ACHN (cell line): ENCODE data around the gene NEMP1.
A peak's percentile ranks its signal among the peaks of the same experiment; 100 is the strongest.
"Not testable (repeated sequence)": the region's sequence is repeated elsewhere in the genome, so short reads cannot be mapped to it uniquely, and the experiment has no call there.

Source experiments
- DNase-seq: peaks from one replicate; pipeline ENCODE4 v3.0.0-alpha.2; 2015
- in situ Hi-C: cut with HindIII; loops from 2 replicates; pipeline ENCODE4 v1.10.0; 2017; ENCODE audit warnings: low sequenced_read_pairs, low pct_ligation_motif_present, low pct_unique_long_range_greater_than_20kb

Gene NEMP1

DNA sequence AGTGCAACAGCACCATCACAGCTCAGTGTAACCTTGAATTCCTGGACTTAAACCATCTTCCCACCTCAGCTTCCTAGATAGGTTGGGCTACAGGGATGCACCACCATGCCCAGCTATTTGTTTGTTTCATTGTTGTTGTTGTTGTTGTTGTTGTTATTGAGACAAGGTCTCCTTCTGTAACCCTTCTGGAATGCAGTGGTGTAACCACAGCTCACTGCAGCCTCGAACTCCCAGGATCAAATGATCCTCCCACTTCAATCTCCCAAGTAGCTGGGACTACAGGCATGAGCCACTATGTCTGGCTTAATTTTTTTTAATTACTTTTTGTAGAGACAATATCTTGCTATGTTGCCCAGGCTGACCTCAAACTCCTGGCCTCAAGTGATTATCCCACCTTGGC, 1.2 kb upstream of the NEMP1 start:
- no peak for DNase-seq
- in situ Hi-C loops = no loop called here

DNA sequence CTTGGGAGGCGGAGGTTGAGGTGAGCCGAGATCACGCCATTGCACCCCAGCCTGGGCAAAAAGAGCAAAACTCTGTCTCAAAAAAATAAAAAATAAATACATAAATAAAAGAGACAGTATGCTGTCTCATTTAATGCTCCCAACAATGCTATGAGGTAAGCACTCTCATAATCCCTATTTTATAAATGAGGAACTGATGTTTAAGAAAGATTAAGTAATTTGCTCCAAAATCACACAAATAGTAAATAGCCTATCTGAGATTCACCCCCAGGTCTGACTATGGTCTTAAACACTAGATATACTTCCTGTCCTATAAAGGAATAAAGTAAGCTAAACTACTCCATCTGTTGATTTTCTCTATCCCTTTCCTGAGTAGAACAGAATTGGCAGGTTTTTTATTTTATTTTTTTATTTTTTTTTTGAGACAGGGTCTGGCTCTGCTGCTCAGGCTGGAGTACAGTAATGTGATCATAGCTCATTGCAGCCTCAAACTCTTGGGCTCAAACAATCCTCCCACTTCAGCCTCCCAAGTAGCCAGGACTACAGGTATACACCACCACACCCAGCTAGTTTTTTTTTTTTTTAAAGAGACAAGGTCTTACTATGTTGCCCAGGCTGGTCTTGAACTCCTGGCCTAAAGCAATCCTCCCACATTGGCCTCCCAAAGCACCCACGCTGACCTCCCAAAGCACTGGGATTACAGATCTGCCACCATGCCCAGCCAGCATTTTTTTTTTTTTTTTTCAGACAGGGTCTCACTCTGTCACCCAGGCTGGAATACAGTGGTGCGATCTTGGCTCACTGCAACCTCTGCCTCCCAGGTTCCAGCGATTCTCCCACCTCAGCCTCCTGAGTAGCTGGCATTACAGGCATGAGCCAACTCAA, 4.8 kb downstream of the NEMP1 start:
- DNase-seq, in situ Hi-C loops: not testable (repeated sequence)

DNA sequence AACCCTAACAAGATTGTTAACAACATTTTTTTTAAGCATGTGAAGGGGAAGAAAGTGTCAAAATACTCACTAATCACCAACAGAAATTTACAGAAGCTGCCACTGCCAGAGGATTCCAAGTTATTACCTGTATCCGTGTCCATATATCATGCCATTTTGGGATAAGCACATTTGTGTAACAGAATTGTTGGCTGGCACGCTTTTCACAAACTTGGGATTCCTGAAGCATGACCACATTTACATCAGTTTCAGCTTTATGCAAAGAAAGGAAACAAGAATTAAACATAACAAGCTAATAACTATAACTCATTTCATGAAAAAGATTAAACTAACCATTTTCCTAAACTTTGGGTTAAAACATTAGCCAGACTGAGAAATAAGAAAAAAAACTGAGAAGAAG, 5.9 kb downstream of the NEMP1 start:
- DNase-seq = no peak
- in situ Hi-C loops = no loop called here

DNA sequence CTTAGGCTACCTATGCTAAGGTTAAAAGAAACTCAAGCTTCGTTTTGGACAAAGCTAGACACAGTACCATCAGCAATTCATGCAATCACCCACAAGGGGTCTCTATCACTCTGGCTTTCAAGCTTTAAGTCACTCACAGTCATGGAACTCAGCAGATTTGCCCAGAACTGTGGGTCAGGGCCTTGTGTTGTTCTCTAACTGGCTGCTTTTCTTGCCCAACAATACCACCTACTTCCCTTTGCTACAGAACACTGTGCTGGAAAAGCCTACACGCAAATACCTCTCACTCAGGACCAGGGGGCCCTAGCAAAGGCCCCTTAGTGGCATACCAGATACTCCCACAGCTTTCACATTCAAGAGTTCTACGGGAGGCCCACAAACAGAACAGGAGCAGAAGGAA, 9.1 kb downstream of the NEMP1 start:
- in situ Hi-C loops = no loop called here

DNA sequence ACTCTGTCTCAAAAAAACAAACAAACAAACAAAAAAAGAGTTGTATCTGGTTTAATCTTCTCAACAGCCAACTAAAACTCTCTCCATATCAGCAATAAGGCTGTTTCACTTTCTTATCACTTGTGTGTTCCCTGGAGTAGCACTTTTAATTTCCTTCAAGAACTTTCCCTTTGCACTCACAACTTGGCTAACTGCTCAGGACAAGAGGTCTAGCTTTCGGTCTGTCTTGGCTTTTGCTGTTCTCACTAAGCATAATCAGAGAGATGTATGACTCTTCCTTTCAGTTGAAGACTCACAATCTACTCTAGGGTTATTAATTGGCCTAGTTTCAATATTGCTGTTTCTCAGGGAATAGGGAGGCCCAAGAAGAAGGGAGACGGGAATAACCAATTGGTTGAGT, 12.3 kb downstream of the NEMP1 start:
- in situ Hi-C loops = no loop called here
- DNase-seq = no peak

More for the DNA sequence above, 9.1 kb downstream of the NEMP1 start:
- DNase-seq = peak; percentile 84

DNA sequence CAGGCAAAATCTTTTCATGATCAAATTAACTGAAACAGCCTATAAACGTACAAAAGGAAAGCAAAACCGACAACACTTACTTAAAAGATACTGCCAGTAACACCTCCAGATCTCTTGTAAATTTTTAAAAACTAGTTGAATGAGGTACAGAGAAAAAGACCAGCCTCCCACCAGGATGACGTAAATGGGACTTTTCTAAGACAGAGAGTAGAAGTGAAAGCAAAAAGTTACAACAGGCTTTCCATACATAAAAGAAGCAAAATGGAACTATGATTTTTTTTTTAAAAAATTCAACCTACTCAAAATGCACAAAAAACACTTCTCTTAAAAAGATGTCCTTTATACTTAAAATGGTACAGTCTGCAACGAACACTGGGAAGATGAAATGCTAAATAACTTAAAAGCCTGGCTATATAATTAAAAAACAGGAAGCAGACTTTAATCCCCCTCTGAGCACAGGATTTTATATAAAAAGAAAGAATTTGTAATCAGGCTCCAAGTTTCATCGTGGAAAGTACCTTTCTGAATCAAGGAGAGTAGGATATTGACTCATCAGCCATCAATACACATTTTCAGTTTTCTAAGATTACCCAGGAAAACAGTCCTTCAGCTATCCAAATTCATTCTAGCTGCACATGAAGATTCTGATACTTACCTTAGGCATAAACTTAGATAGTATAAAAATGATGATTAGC, 14.5 kb downstream of the NEMP1 start:
- DNase-seq = peak; percentile 35
- in situ Hi-C loops = no loop called here

DNA sequence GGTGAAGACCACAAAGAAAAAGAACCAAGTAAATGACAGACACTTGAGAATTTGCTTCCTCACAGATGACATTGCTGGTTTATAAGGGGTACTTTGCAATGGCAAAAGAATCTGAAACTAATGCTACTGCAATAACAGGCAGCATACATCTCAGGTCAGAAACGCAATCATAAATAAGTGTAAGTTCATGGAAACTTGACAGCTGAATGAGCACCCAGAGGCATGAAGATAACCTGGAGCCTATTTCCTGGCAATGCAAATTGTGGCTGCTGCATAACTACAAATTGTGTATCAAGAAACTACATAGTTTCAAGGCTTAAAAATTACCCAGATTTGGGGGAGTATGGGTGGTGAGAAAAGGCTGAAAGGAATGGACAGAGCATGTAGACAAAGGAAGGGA, 20.1 kb downstream of the NEMP1 start:
- no peak for DNase-seq
- in situ Hi-C loops = no loop called here

DNA sequence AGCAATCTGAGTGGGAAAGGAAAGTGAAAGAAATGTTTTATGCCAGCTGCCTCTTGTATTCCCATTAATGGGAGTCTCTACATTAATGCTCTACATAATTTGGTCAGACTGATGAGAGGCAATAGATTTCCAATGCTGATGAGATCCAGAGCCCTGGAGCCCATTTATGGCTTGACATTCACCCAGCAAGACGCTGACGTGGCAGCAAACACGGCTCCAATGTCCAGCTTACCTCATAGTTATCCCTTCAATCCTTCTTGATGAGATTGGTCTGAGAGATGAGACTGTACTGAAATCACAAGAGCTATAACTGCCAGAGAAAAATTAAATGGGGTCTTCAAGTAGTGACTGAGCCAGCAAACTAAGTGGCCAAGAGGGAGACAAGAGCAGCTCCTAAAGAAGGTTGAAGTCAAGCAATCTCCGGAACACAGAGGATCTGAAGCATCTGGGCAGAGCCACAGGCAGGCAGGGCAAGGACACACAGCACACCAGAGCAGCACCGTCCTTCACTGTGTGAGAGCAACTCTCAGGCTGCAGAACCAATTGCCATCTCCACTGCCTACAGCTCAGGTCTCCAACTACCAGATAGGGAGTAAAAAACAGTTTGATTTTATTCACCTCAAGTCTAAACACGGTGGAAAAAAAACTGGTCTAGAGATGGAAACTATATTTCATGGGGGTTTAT, 21.4 kb downstream of the NEMP1 start:
- DNase-seq = no peak
- in situ Hi-C loops = no loop called here

DNA sequence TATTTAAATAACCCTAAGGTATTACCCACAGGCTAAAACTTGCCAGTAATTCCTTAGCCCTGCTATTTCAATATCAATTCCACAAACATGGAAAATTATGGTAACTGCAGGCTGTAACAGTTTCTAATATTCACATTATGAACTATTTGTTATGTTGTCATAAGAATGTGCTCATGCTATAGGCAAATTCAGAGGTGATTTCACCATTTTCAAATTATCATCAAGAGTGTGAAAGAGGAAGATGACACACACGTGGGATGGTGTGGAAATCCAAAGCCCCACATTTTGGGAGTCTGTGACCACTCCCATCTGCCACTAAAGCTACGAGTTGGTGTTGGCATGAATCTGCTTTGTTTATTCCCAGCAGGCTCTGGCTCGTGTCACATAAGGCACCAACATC, 22.8 kb downstream of the NEMP1 start:
- in situ Hi-C loops = no loop called here
- no peak for DNase-seq

DNA sequence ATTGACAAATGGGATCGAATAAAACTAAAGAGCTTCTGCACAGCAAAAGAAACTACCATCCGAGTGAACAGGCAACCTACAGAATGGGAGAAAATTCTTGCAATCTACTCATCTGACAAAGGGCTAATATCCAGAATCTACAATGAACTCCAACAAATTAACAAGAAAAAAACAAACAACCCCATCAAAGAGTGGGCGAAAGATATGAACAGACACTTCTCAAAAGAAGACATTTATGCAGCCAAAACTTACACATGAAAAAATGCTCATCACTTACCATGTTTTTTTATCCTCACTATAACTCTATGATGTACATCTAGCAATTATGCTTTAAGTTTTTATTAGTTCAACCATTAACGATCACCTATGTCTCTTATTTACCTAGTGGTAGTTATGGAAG, 24.7 kb downstream of the NEMP1 start:
- DNase-seq, in situ Hi-C loops: not testable (repeated sequence)

DNA sequence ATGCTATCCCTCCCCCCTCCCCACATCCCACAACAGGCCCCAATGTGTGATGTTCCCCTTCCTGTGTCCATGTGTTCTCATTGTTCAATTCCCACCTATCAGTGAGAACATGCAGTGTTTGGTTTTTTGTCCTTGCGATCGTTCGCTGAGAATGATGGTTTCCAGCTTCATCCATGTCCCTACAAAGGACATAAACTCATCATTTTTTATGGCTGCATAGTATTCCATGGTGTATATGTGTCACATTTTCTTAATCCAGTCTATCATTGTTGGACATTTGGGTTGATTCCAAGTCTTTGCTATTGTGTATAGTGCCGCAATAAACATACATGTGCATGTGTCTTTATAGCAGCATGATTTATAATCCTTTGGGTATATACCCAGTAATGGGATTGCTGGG, 25.4 kb downstream of the NEMP1 start:
- DNase-seq, in situ Hi-C loops: not testable (repeated sequence)

DNA sequence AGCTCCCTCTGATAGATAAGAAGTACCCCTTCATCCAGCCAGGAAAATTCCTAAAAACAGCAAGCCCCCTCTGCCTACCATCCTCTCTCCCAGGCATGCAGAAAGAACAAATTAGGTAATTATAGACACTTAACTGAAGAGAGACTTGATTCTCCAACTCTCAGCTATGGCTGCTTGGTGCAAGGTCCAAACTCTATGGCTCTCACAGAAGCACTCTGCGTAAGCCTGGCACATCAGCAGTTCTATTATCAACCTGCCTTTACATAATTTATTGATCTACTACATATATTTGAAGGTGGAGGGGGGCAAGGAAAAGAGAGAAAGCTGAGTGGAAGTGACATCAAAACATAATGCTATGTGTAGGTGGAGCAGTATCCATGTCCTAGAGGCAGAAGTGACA, 27.6 kb downstream of the NEMP1 start:
- in situ Hi-C loops = no loop called here
- DNase-seq = no peak

DNA sequence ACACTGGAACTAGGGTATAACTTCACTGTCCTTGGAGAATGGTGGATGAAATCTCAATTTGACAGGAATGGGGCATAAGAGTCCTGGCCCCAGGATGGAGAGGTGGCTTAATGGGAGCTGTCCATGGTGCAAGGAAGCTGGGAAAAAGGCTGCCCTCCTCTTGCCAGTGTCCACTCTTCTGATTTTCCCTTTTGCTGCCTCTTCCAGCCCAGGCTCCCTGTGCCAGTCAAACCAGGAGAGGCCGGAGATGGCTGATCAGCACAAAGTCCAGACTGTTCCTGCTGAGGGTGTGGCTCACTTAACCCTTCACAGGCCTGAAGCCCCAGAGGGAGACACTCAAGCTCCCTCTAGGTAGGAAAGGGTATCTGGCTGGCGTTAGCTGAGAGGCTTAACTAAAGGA, 28.7 kb downstream of the NEMP1 start, which contains the start of gene MYO1A:
TSS of gene MYO1A (minus strand) at position 240 of the 400 bp plus-strand sequence. CDS start 1,806 bp downstream, outside the sequence.
- peak; percentile 25 for DNase-seq
- in situ Hi-C loops = no loop called here

DNA sequence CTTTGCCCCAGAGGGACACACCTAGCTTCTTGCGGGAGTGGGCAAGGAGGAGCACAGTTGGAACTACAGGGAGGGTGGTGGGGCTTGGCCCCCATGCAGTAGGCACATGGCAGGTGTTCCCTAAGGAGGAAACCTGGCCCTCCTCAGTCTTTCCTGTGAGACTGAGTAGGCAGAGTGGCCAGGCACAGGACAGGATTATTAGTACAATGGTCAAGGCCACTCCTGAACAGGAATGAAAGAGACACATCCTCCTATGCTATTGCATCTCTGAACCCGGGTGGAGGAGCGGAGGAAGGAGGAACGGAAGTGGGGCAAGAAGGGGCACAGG, 29.5 kb downstream of the NEMP1 start:
- in situ Hi-C loops = no loop called here
- no peak for DNase-seq

DNA sequence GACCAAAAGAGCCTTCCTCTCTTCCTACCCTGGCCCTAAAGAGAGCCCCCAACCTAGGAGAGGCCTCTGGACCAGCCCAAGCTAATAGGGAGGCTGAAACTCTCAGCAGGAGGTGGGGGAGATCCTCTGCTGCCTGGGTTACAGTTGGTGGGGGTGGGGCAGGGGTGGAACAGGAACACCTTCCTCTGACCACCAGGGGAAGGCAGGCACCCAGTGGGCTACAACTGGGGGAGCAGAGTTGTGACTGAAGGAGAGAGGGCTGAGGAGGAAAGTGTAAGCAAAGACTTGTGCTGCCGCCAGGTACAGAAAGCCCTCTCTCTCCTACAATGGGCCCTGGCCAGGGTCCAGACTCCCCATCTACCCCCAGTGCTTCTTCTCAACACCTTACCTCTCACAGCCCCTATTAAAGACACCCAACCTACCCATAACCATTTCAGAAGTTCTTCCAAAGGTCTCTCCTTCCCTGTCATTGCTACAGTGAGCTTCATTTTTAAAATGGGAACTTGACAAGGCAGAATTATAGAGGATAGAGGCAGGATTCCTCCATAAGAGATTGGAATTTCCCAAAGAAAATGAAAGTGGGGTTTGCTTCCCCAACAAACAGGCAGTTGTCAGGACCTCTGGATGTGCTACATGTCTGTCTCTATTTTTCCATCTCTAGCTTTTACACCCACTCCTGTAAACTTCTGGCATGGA, 30.0 kb downstream of the NEMP1 start:
- no peak for DNase-seq
- in situ Hi-C loops = no loop called here

DNA sequence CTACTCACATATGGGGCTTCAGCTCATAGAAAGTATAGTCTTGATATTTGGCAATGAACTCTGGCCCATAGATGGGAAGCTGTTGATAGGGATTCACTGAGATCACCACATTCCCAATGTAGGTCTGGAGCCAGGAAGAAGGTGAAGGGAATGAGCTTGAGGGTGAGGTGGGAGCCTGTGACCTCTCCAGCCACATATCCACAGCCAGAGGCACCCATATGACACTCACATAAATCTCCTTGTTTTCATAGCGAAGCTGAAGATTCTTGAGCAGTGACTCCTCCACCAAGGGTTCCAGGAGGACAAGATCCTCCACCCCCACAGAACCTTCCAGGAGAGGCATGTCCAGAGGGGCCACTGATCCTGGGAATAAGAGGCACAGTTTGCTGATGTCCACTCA, 30.6 kb downstream of the NEMP1 start:
- DNase-seq = no peak
- in situ Hi-C loops = no loop called here

DNA sequence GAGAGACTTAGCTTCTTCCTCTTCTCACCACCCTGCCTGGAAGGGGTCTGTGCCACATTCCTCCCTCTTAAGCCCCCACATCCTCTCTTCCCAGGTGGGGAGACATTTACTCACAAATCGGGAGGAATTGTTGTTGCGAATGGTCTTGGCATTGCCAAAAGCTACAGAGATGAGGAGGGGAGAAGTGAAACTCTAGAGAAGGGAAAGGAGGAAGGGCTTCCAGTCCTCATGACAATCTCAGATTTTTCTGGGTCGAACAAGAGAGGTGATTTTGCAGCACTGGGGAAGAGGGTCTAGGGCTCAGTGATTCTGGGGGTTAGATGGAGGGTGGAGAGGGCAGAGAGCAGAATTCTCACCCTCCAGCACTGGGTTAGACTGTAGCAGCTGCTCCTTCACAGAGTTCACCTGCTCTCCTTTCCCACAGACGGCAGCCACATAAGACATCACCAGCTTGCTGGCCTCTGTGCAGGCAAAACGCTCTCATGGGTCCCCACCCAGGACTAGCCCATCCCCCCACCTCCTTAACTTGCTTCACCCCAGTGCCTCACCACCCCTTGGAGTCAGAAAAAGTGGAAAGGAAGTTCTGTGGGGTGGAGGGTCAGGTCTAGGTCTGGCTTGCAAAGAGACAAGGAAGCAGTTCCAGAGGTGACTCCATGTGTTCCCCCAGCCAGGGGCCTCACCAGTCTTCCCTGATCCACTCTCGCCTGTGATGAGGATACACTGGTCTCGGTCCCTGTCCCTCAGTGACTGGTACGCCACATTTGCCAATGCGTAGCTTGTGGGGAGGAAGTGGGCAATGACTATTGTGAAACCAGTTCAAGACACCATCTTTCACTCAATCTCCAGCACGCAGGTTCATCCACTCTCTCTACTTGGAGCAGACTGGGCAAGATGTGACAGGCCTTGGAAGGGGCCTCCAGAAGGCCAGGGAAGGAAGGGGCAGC, 31.4 kb downstream of the NEMP1 start:
- DNase-seq = no peak
- in situ Hi-C loops = no loop called here
